GM21423 (cell line): Measurements from ENCODE around the gene SYK.

Source experiments
- ATAC-seq: cut with Tn5 transposase; IDR thresholded peaks from one replicate; pipeline ENCODE4 v1.9.1; 2021; ENCODE audit warnings: mild to moderate bottlenecking, moderate library complexity; ENCODE audit not compliant: unreplicated experiment

The SYK gene

GRCh38 chr9:90900130-90900529, 98.5 kb downstream of the SYK start:
- ATAC-seq = no peak

- no peak for ATAC-seq
Observed at GRCh38 chr9:90901933-90902332, 100.3 kb downstream of the SYK start.

- ATAC-seq = no peak
Observed at GRCh38 chr9:90903766-90904424, 102.3 kb downstream of the SYK start.

GRCh38 chr9:90904706-90905478, 103.3 kb downstream of the SYK start:
- ATAC-seq = no peak

GRCh38 chr9:90905822-90906221, 104.2 kb downstream of the SYK start:
- ATAC-seq = no peak

- ATAC-seq = no peak
Observed at GRCh38 chr9:90906316-90907055, 104.9 kb downstream of the SYK start.

- no peak for ATAC-seq
Observed at GRCh38 chr9:90907056-90907445, 105.4 kb downstream of the SYK start.

- no peak for ATAC-seq
Observed at GRCh38 chr9:90907790-90908189, 106.2 kb downstream of the SYK start.

- ATAC-seq = no peak
Observed at GRCh38 chr9:90909225-90909624, 107.6 kb downstream of the SYK start.

GRCh38 chr9:90909747-90910283, 108.2 kb downstream of the SYK start:
- ATAC-seq = no peak

GRCh38 chr9:90914196-90914595, 112.6 kb downstream of the SYK start:
- no peak for ATAC-seq

- peak; percentile 75 for ATAC-seq
Observed at GRCh38 chr9:90914868-90915483, 113.4 kb downstream of the SYK start.

- ATAC-seq = no peak
Observed at GRCh38 chr9:90915693-90916092, 114.1 kb downstream of the SYK start.

GRCh38 chr9:90916147-90916734, 114.6 kb downstream of the SYK start:
- ATAC-seq = no peak

GRCh38 chr9:90919883-90920282, 118.3 kb downstream of the SYK start:
- ATAC-seq = no peak

- no peak for ATAC-seq
Observed at GRCh38 chr9:90921104-90921503, 119.5 kb downstream of the SYK start.

GRCh38 chr9:90921969-90922368, 120.3 kb downstream of the SYK start:
- ATAC-seq = no peak

- no peak for ATAC-seq
Observed at GRCh38 chr9:90925581-90926257, 124.1 kb downstream of the SYK start.

- ATAC-seq = no peak
Observed at GRCh38 chr9:90926936-90927335, 125.3 kb downstream of the SYK start.

GRCh38 chr9:90927496-90927895, 125.9 kb downstream of the SYK start:
- ATAC-seq = no peak
